HG03196 (cell line): ENCODE results near the gene TLL2.

Experiments
- ATAC-seq: cut with Tn5 transposase; IDR thresholded peaks from one replicate; pipeline ENCODE4 v1.9.1; 2021; ENCODE audit not compliant: unreplicated experiment

TLL2 gene

GRCh38 chr10:96327462-96327861 is 186.3 kb downstream of the TLL2 start:
- no peak for ATAC-seq

GRCh38 chr10:96325719-96326373 is 187.9 kb downstream of the TLL2 start:
- ATAC-seq = no peak

GRCh38 chr10:96324447-96324846 is 189.3 kb downstream of the TLL2 start:
- no peak for ATAC-seq

GRCh38 chr10:96322275-96322674 is 191.5 kb downstream of the TLL2 start:
- ATAC-seq = no peak

- no peak for ATAC-seq
These were observed 191.9 kb downstream of the TLL2 start for GRCh38 chr10:96321822-96322221.

- ATAC-seq = no peak
These were observed 193.8 kb downstream of the TLL2 start for GRCh38 chr10:96319754-96320474.

- no peak for ATAC-seq
These were observed 196.5 kb downstream of the TLL2 start for GRCh38 chr10:96317067-96317833.
